Thoracic aorta (tissue), 2 donors: ENCODE measurements around the gene CATSPERZ. TPM values are rescaled to one million over a fixed set of nuclear protein-coding genes. Genes with fewer than 3 reads are reported as not detected.

Experiments used
- ATAC-seq: fragments of 150-250 bp; one replicate; pipeline ENCODE4 v1.8.0; 2017; ENCODE audit warnings: low read depth; ENCODE audit not compliant: insufficient number of reproducible peaks, low FRiP score
- DNase-seq: peaks from one replicate; pipeline ENCODE4 v3.0.0-alpha.2; 2020; ENCODE audit warnings: low spot score
- H3K27ac ChIP-seq, 2 donors: fragments of 200-600 bp; sonication (generic); 1 replicate in 1 of 2; 2 replicates in 1 of 2; pipeline ENCODE4 v1.5.1; 2016; ENCODE audit warnings: mild to moderate bottlenecking in 2 of 2, moderate library complexity in 2 of 2
- H3K27me3 ChIP-seq: fragments of 200-600 bp; sonication (generic); replicated peaks from 2 replicates; pipeline ENCODE4 v1.6.0; 2016; ENCODE audit warnings: mild to moderate bottlenecking; ENCODE audit not compliant: insufficient read depth
- H3K36me3 ChIP-seq: fragments of 200-600 bp; sonication (generic); one replicate; pipeline ENCODE4 v1.5.1; 2016
- H3K4me1 ChIP-seq, 2 donors: fragments of 200-600 bp; sonication (generic); 1 replicate in 1 of 2; 2 replicates in 1 of 2; pipeline versions ENCODE4 v1.5.1 to v1.6.0; 2016; ENCODE audit warnings: low read depth in 2 of 2, mild to moderate bottlenecking in 1 of 2; ENCODE audit not compliant: control insufficient read depth in 1 of 2
- H3K4me3 ChIP-seq: fragments of 200-600 bp; sonication (generic); 2 replicates; pipeline ENCODE4 v1.5.1; 2016; ENCODE audit warnings: mild to moderate bottlenecking
- H3K9me3 ChIP-seq: fragments of 200-600 bp; sonication (generic); 2 replicates; pipeline ENCODE4 v1.5.1; 2016
- CTCF ChIP-seq: fragments of 200-600 bp; sonication (generic); IDR thresholded peaks from one replicate; pipeline ENCODE4 v1.5.1; 2019; ENCODE audit warnings: antibody characterized with exemption
- total RNA-seq, 2 donors: library from RNA; depleted of rRNA; stranded (reverse); fragments of >200 nt; gene quantifications; one replicate each; pipeline versions ENCODE4 v1.1.0 to v1.2.3, GENCODE V29; 2016

The CATSPERZ gene
- total RNA-seq, 2 donors from 2014 or later = not detected

DNA sequence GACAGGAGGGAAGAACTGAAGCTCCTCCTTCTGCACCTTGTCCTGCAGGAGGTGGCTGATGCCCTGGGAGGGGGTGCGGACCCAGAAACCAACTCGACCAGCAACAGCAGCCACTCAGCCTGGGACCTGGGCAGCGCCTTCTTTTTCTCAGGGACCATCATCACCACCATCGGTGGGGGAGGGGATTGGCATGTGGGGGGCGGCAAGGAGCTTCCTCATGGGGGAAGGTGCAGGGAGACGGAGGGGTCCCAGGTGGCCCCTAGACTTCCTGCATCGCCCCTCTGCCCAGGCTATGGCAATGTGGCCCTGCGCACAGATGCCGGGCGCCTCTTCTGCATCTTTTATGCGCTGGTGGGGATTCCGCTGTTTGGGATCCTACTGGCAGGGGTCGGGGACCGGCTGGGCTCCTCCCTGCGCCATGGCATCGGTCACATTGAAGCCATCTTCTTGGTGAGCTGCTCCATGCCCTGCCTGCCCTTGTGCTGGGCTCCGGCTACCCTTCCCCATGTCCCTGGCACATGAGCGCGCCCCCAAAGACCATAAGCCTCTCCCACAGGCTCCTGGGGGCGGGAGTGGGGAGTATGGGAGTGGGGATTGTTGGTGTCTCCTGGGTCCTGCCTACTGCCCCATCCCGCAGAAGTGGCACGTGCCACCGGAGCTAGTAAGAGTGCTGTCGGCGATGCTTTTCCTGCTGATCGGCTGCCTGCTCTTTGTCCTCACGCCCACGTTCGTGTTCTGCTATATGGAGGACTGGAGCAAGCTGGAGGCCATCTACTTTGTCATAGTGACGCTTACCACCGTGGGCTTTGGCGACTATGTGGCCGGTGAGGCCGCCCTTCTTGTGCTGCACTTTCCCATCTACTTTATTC, 3.1 kb upstream of the CATSPERZ start:
- ATAC-seq (no peak), DNase-seq (no peak)
- Histone ChIP-seq H3K36me3 (no peaks in the 10 kb centered on the region), H3K4me1 (peaks cover 19 to 34% of the 10 kb centered on the region in 2 donors), H3K27ac (no peak overlapping the region), H3K27me3 (peaks cover 30% of the 10 kb centered on the region), H3K9me3 (no peaks in the 10 kb centered on the region), H3K4me3 (no peak overlapping the region)
- TF ChIP-seq CTCF = no peak

DNA sequence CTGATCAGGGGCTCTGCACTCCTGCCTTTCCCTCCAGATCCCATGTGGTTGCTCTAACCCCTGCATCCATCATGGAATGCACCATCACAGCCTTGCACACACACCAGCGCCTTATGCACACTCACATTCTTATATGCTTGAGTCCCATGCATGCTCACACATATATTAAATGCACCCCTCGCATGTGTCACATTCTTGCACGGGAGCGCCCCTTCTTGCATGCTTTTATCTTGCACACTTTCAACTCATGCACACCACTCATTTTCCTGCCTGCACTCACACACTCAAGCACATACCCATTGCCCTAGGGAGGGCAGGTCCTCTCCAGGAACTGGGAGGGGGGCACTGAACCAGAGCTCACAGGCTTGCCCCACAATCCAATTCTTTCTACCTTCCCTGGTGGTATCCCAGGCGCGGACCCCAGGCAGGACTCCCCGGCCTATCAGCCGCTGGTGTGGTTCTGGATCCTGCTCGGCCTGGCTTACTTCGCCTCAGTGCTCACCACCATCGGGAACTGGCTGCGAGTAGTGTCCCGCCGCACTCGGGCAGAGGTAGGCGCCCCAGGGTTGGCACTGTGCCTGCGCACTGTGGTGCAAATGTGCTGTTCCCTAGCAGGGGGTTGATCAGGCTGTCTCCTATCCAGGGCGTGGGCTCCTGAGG, 2.3 kb upstream of the CATSPERZ start:
- Histone ChIP-seq H3K27ac (no peak overlapping the region), H3K4me1 (peaks cover 13 to 27% of the 10 kb centered on the region in 2 donors), H3K9me3 (no peaks in the 10 kb centered on the region), H3K36me3 (no peaks in the 10 kb centered on the region), H3K27me3 (peaks cover 23% of the 10 kb centered on the region), H3K4me3 (no peak overlapping the region)
- ATAC-seq = no peak
- no peak for TF ChIP-seq CTCF
- DNase-seq = no peak

GRCh38 chr11:64298966-64299846, 952 bp upstream of the CATSPERZ start:
- H3K4me1 ChIP-seq = peaks cover 13 to 31% of the 10 kb centered on the region in 2 donors
- peaks cover 19% of the 10 kb centered on the region for H3K27me3 ChIP-seq
- no peak for ATAC-seq
- no peak for TF ChIP-seq CTCF
- H3K27ac ChIP-seq = no peak overlapping the region
- no peaks in the 10 kb centered on the region for H3K9me3 ChIP-seq
- peak overlapping the region; percentile 69 for H3K4me3 ChIP-seq
- no peaks in the 10 kb centered on the region for H3K36me3 ChIP-seq
- no peak for DNase-seq

DNA sequence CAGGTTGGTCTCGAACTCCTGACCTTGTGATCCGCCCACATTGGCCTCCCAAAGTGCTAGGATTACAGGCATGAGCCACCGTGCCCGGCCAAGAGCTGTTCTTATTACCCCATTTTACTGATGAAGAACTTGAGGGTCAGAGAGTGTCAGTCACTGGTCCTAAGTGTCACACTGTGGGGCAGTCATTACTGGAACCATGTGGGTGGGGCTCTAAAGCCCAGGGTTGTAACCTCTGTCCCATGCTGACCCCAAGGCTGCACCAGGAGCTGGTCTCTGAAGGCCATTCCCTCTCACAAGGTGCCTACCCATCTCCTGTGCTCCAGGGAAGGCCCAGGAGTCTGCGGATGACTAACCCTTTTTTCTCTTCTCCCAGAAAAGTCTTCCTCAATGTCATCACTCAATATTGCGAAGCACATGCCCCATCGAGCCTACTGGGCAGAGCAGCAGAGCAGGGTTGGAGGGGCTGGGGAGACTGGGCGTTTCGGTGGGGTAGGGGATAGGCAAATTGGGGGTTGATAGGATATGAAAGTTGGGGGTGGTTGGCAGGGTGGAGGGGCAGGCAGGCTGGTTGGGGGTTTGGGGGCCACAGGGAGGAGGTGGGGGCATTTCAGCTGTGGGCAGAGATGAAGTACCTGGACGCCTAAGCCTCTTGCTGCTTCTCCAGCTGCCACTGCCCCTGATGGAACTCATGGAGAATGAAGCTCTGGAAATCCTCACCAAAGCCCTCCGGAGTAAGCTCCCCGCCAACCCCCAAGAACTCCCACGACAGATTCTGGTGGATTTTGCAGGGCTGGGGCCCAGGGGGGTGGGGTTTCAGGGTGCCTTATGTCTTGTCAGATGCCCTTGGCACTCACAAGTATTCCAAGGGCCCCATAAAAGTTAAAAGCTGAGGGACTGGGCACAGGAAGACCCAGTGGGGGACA, 3.2 kb downstream of the CATSPERZ start:
- TF ChIP-seq CTCF = no peak
- H3K9me3 ChIP-seq = no peaks in the 10 kb centered on the region
- peaks cover 2% of the 10 kb centered on the region for H3K27me3 ChIP-seq
- ATAC-seq = no peak
- no peak overlapping the region for H3K4me3 ChIP-seq
- H3K36me3 ChIP-seq = no peaks in the 10 kb centered on the region
- no peak overlapping the region for H3K27ac ChIP-seq
- peaks cover 13 to 45% of the 10 kb centered on the region in 2 donors for H3K4me1 ChIP-seq
- no peak for DNase-seq
